HPDE6-E6E7 (cell line): ENCODE results near the gene COG7.
"Not testable (repeated sequence)": the region's sequence is repeated elsewhere in the genome, so short reads cannot be mapped to it uniquely, and the experiment has no call there.

Experiments
- DNase-seq: peaks from one replicate; pipeline ENCODE4 v3.0.0; 2011; ENCODE audit warnings: missing footprints; ENCODE audit errors: extremely low spot score

COG7 gene

DNA sequence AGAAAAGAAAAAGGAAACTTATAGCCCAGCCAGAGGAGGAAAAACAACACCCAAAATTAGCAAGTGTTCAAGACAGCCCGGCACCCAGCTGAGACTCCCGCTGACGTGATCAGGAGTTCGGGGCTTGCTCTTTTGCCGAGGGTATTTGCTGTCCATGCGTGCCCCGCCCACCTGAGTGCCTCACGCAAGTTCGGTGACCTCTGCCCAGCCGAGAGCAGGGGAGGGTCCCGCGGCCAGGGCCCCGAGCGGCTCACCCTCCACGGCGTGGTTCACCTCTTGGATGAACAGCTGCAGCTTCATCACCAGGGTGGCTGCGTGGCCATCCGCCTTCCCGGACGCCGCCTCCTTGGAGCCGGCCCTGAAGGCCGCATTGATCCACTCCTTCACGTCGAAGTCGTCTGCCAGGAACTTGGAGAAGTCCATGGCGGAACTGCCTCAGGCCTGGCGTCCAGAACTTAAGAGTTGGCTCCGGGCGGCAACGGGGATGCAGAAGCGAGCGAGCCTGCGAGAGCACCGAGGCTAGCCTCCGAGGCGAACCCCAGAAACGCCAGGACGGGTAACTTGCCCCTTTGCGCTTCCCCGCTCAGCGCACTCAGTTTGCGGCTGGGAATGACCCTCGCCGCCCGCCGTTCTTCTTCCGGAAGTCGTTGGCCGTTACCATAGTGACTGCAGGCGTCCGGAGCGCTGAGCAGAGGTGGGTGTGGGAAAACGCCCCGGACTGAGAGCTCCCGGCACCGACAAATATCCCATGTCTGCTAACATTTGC lies at the start of gene COG7:
TSS of gene COG7 (minus strand) at position 618 of the 766 bp plus-strand sequence. CDS start at position 423, 195 bp downstream.
- DNase-seq: peak; percentile 81

DNA sequence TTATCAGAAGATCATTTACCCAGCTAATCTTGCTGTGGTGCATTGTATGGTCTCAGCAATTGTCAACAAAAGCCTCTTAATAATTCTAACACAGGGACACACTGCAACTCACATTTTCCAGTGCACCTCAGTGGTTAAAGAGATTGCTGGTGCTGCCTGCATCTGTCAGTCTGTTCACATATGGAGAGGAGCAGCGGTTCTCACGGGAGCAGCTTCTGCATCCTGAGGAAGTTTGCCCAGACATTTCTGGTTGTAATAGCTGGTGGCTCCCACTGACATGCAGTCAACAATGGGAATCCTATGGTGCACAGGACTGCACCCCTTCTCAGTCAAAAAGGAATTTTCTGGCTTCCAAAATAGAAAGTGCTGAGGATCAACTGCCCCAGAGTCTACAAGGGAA lies 49.5 kb upstream of the COG7 start:
- no peak for DNase-seq

DNA sequence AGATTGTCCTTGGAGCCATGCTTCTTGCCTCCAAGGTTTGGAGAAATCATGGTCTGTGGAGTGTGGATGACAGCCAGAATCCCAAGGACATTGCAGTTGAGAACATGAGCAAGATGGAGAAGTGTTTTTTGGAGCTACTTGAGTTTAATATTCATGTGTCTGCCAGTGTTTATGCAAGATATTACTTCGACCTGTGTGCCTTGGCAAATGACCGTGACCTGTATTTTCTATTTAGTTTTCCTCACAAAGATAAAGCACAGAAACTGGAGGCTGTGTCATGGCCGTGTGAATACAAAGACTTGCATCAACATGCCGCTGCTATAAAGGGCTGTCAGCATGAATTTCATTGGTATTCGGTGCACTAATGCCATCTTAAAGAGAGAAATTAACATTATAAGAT lies 48.3 kb upstream of the COG7 start:
- no peak for DNase-seq

DNA sequence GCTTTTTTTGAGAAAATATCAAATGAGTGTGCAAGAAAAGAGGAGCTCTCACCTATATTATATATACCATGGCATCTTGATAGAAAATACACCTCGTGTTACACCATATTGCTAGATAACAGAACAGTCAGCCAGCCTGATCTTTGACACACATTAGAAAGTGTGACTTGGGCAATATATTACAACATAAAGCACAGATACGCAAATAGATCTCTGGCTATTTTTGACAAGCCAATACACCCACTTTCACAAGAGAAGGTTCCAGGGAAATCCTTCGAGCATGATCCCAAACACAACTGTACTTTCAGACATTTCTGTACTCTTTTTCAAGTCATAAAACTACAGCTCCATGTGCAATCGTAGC lies 47.9 kb upstream of the COG7 start:
- DNase-seq: no peak

DNA sequence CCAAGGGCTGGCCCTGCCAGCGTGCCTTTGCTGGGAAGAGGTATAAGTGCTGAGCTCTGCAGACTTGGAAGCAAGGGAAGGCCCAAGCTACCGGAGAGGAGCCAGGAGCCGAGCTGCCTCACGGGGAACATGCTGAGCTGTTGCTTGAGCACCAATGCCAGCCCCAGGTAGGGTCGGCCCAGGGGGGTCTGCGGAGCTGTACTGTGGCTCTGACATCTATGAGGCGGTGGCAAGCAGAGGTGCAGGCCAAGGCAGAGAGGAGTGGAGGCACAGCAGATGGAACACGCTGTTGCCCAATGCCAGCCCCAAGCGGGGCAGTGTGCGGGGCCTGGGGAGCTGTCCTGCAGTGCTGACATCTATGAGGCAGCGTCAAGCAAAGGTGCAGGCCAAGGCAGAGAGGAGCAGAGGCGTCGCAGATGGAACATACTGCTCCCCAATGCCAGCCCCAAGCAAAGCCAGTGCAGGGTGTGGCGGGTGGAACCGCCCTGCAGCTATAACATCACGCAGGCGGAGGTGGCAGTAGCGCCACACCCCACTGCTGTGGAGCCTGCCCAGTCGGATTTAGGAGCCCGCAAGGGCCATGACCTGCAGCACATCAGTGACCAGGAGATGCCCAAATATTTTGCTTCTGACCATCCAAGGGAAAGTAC lies 47.3 kb upstream of the COG7 start:
- DNase-seq: no peak

DNA sequence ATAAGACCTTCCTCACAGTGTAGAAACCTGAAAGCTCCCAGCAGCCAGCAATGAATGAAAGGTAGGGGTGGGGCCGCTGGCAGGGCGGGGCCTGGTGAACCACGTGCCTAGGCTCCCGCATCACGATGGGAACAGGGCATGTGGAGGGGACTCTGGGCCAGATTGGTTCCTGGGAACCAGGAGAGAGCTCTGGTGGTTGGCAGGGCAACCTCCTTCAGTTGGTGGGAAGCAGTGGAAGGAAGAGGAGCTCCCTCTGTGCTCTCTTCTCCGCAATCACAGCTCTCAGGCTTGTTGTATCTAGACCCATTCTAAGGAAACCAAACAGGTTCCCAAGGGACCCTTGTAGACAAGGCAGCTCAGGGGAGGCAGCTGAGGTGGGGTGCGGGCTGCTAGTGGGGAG lies 46.8 kb upstream of the COG7 start:
- DNase-seq: no peak

DNA sequence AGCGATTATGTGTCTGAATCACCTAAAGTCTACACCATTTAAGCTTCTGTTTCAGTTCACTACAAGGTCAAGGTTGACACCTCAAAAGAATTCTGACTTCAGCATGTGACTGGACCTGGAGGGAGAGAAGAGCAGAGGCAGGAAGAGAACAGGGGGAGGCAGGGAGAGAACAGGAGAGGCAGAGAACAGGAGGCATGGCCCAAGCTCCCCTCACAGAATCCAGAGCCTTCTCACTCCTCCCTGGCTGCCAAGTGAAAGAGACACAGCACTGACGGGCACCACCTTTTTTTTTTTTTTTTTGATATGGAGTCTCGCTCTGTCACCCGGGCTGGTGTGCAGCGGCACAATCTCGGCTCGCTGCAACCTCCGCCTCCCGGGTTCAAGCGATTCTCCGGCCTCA lies 45.9 kb upstream of the COG7 start:
- no peak for DNase-seq

DNA sequence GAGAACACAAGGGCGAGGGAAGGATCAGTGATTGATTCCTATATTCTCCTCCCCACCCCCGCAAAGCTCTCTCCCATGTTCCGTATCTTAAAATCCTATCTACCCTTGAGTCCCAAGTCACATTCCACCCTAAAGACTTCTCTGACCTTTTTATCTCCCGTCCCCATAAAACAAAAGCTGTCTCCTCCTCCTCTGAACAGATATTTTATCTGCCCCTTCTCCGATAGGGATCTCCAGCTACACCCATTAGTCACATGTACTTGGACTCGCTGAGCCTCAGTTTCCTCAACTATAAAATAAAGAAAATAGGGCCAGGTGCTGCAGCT lies 44.5 kb upstream of the COG7 start:
- no peak for DNase-seq

DNA sequence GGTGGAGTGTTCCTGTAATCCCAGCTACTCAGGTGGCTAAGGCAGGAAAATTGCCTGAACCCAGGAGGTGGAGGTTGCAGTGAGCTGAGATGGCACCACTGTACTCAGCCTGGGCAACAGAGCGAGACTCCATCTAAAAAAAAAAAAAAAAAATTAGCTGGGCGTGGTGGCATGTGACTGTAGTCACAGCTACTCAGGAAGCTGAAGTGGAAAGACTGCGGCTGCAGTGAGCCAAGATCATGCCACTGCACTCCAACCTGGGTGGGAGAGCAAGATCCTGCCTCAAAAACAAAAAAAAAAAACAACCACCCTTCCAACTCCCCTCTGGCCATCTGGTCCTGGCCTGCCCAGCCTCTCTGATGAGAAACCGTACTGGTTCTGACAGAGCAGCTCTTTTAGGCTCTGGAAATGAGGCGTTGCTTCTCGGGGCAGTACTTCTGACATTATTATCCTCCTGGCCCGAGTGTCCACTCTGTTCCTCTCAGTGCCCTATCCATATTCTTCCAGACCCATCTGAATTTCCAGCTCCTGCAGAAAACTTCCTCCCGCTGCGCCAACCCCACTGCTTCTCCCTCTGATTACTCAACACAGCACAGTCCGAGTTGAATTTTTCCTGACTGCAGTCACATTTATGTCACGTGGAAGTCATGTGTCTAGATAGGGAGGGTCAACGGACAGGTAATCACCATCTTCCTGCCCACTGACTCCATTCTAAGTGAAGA lies 44.0 kb upstream of the COG7 start:
- DNase-seq: peak; percentile 86

DNA sequence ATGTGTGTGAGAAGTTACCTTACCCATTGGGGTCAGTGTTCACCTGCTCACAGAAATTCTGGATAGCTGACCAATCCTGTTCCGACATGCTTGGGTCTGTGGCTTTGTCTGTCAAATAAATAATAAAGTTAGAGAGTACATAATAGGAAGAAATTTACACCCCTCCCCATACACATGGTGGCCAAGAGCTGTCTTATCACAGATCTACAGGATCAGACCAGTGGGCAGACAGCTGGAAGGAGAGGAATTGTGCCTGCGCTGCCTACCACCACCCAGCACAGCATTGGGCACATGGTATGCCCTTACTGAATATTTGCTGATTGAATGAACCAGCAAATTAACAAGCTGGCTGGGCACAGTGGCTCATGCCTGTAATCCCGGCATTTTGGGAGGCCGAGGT lies 42.7 kb upstream of the COG7 start:
- no peak for DNase-seq

DNA sequence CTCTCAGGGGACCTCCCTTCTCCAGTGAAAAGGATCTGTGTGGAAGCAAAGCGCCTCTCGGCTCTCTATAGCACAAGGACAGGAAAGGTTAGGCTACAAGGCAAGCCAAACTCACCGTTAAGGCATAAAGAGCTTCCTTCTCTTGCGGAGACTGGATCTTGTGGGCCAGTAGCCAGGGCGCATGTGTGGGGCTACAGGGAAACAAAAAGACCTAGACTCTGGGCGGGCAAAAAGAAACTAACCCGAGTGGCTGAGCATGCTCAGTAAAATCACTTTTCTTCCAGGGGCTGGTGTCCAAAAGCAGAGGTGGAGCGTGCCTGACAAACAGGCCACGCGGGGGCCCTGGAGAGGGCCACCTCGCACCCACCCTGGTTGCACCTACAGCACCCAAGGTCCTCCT lies 41.2 kb upstream of the COG7 start:
- no peak for DNase-seq

DNA sequence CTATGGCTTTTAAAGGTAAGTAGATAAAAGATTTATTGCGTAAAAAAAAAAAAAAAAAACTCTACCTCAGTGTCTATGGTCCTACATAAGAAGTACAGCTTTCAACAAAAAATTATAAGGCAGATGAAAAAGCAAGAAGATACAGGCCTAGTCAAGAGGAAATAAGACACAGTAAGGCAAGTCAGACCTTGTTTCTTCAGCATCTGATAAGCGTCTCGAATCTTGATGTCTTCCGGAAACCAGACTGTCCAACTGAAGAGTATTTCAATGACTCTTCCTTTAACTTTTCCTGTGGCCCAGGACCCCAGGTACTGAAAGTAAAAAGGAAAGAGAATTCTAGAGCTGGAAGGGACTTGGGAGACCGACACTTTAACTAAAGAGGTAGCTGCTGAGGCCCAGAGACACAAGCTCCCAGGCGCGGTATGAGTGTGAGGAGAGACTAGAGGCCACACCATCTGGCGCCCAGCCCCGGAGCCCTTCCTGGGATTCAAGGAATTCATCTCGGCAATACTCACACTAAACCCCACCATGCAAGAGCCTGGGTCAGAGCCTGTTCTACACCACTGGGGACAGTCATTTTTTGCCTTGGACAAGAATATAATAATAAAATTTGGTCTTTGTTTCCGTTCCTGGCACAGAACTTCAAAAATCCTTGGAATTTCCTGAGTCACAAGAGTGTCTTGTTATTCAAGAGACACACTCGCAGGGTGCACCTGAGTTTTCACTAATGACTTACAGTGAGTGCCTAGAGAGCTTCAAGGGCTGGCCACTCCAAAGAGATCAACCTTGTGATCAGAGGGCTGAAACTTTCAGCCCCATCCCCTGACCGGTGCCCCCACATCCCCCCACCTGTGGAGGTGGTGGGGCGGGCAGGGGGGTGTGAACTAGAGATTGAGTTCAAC lies 38.8 kb upstream of the COG7 start:
- DNase-seq: peak; percentile 52

DNA sequence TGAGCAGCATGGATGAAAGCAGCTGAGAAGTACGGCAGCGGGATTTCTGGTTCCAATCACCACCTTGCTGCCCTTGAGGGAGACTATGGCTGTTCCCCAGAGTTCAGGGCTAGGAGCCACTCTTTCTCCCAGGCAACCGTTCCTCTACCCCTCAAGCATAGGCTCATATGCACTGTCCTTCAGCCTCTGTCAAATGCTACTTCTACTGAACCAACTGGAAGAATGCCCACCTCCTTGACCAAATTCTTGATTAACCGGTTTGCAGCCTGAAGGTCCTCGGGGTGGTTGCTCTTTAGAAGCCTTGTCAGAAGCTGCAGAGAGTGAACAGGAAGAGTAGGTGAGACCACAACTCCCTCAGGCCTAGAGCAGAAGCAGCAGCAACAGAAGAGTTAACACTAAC lies 33.5 kb upstream of the COG7 start:
- no peak for DNase-seq

DNA sequence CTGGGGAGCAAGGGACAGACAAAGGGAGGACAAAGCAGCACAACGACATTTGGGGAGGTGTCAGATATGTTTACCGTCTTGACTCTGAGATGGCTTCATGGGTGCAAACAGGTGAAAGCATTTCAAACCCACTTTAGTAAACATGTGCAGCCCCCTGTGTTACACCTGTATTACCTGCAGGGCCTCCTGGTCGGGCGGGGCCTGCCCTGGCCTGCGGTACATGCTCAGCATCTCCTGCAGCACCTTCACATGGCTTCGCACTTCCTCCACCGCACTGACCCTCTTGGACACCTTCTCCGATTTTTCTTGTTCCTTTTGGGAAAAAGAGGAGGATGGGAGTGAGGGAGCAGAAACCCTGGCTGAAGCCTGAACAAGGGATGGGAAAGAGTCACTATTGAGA lies 32.9 kb upstream of the COG7 start:
- no peak for DNase-seq

DNA sequence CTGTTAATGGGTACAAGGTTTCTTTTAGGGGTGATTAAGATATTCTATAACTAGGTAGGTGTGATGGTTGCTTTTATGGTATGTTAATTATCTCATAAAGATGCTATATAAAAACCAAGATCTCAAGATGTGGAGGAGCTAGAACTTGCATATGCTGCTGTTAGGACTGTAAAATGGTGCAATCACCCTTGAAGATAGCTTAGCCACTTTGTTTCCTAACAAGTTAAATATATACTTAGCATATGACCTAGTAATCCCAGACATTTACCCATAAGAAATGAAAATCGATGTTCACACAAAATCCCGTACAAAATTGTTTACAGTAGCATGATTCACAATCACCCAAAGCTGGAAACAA lies 32.2 kb upstream of the COG7 start:
- no peak for DNase-seq

DNA sequence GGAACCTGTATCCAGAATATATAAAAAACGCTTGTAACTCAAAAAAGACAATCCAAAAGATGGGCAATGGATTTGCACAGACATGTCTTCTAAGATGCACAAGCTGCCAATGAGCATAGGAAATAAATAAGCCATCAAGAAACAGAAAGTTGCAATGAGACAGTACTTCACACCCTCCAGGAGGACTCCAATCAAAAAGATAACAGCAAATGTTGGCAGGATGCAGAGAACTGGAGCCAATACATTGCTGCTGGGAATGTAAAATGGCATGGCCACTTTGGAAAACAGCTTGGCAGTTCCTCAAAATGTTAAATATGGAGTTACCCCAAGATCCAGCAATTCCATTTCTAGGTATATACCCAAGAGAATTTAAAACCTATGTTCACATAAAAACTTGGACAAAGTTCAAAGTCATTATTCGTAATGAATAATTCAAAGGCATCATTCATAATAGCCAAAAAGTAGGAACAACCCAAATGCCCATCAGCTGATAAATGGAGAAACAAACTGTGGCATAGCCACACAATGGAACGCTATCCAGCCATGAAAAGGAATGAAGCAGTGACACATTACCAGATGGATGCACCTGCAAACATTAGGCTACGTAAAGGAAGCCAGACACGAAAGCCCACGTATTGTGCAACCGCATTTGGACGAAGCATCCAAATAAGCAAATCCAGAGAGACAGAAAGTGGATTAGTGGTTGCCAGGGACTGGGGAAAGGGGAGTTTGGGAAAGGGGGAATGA lies 31.7 kb upstream of the COG7 start:
- no peak for DNase-seq

DNA sequence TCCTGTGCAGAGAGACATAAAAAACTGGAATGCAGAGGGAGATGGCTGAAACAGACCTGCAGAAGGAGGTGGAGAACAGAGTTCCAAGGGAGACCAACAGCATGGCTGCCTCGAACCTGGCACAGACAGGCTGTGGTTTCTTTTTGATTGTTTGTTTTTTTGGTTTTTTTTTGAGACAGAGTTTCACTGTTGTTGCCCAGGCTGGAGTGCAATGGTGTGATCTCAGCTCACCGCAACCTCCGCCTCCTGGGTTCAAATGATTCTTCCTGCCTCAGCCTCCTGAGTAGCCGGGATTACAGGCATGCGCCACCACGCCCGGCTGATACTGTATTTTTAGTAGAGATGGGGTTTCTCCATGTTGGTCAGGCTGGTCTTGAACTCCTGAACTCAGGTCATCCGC lies 30.5 kb upstream of the COG7 start:
- not testable (repeated sequence) for DNase-seq

DNA sequence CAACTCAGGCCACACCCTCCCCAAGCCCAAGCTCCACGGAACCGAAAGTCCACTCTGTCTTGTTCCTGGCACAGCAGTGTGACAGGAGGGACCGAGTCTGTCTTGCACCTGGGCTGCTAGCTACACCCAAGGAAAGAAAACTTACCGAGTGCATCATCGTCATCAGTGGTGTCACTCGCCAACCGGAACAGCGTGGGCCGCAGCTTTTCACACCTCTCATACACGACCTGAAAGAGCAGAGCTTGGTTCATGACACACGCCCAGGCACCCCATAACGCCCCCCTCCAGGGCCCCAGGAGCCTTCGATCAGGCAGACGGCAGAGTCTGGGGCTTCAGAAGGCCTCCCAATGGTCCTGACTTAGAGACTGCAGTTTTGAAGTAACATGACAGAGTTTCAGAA lies 29.8 kb upstream of the COG7 start:
- no peak for DNase-seq

DNA sequence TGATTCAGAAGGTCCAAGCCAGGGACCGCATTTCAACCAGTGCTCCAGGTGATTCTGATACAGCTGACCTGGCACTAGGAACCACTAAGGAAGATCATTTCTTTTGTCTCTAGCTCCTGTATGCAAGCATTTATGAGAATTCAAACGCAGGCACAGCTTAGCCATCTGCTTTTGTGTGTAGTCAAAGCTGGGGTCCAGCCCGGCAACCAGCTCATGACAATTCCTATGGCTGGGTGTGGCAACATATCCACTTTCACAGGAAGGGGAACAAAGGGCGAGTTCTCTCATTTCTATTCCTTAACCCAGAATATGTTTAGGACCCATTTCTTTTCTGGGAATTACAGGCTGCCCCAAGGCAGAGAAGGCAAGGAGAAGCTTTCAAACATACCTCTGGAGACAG lies 27.3 kb upstream of the COG7 start:
- DNase-seq: no peak

DNA sequence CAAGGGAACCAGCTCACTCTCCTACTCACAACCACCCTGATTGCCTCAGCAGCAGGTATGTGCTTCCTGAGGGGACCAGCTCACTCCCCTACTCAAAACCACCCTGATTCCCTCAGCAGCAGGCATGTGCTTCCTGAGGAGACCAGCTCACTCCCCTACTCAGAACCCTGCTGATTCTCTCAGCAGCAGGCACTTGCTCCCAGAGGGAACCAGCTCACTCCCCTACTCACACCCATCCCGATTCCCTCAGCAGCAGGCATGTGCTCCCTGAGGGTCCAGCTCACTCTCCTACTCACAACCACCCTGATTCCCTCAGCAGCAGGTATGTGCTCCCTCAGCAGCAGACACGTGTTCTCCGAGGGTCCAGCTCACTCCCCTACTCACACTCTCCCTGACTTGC lies 26.1 kb upstream of the COG7 start:
- DNase-seq: no peak

DNA sequence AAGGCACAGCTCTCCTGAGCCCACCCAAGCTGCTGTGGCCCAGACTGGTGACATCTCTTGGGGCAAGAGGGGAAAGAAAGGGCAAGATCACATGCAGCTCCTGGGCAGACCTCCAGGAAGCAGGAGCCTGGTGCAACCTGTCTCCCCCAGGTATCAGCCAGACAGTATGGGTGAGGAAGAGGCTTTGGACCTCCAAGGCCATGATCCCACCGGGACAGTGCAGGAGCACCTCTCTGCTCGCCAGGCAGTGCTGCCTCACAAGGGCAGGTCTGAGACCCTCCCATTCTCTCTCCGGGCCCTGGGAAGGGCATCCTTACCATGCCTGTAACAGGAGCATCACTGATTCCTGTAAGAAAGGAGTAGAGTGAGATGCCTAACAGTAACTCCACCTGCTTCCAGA lies 25.6 kb upstream of the COG7 start:
- no peak for DNase-seq

DNA sequence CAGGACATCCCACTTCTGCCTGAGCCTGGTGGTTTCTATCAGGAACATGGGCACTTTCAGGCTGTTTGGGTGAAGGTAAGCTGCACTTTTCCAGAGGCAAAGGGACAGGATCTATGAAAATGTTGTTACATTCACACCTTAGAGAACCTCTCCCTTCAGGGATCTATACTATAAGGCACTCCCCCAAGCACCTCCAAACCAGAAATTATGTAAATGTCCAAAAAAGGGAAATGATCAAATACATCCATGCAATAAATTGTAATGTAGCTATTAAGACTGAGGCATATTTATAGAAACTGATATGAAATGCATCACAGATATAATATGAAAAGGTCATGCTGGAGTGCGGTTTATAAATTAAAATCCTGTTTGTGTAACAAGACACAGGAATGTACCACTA lies 23.3 kb upstream of the COG7 start:
- no peak for DNase-seq
